ENCODE results near the gene MRPS21.

DNA sequence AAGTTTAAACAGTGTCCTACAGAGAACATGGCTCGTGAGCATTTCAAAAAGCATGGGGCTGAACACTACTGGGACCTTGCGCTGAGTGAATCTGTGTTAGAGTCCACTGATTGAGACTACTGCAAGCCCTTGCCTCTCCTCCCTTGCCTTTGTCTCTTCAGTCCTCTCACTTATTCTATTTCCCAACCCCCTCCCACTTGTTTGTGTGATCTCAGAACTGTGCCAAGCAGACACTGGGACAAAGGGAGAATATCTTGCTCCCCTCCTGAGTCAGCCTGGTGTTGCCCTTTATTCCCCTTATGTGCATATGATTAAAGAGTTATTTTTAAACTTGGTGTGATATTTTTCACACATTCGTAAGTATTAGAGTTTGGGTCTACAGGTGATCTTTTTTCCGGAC is 59.2 kb downstream of the MRPS21 start:
- TF ChIP-seq POLR2A (IDR thresholded peaks at IDR 0.05; ENCODE audit: low read depth, low read length) (no peak), POLR2AphosphoS5 (IDR thresholded peaks at IDR 0.05; ENCODE audit: low read depth, low read length) (no peak), TAF1 (IDR thresholded peaks at IDR 0.05; ENCODE audit: borderline replicate concordance, low read depth, low read length) (no peak)

Data from GM12892 (cell line).